Measurements from ENCODE around the gene RCN2.

DNA sequence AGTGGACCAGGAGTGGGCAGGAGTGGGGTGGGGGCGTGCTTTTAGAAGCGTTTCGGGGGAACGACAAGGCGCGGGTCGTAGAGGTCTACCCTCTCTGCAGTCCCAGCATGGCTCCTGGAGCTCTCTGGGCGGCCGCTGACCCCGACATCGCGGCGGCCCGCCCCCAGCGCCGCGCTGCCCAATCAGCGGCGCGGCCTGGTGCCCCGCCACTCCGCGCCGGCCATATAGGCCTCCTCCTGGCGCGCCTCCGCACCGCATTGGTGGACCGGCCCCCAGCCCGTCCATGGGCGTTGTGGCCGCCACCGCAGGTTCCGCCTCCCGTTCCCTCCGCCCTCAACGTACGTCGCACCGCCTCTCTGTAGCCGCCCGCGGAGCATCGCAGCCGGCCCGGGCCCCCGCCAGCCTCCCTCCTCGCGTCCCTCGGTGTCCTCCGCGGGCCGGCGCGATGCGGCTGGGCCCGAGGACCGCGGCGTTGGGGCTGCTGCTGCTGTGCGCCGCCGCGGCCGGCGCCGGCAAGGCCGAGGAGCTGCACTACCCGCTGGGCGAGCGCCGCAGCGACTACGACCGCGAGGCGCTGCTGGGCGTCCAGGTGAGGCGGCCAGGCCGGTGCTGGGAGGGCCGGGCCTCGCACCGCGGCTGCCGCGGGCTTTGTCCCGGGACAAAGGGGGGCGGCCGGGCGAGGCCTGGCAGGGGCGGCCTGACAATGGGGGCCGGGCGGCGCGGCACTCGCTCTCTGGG is at the start of gene RCN2:
- TF ChIP-seq EZH2 (IDR thresholded peaks at IDR 0.05; ENCODE audit: insufficient read depth, poor library complexity, severe bottlenecking), result no peak
- no peak for TF ChIP-seq EZH2phosphoT487 (IDR thresholded peaks at IDR 0.05; ENCODE audit: insufficient read depth, low read depth)
